K562 (cell line): Measurements from ENCODE around the gene CHRNB4. TPM values are rescaled to one million over a fixed set of nuclear protein-coding genes. Genes with fewer than 3 reads are reported as not detected.

Experiments used
- ATAC-seq: fragments of 200-7000 bp; cut with Tn5 transposase; 3 replicates; pipeline ENCODE4 v1.9.1; 2020; ENCODE audit warnings: moderate library complexity
- BruUV-seq: library from RNA; stranded (reverse); fragments of 400-500 nt; replicated peaks from 2 replicates; lab custom pipeline; 2021; lab: Mats Ljungman, UMichigan
- CTCF ChIA-PET: fragments of 300-600 bp; formaldehyde crosslinking; extraction: SDS; loops from one replicate; lab custom pipeline; 2021; ENCODE audit warnings: low intra/inter-chr PET ratio; lab: Yijun Ruan, JAX
- POLR2A ChIA-PET: fragments of 300-600, 350-650 bp; sonication (Branson Sonifier 250); formaldehyde crosslinking; extraction: SDS; loops from one replicate; lab custom pipeline; 2021; ENCODE audit warnings: antibody characterized with exemption, inconsistent platforms; lab: Yijun Ruan, JAX
- DNase-seq, 4 experiments: peaks; one replicate each; pipeline versions ENCODE4 v3.0.0 to v3.0.0-alpha.2; 2011 to 2018; ENCODE audit warnings: low spot score in 3 of 4, mixed read lengths in 3 of 4; ENCODE audit errors: extremely low read depth in 1 of 4
- FAIRE-seq: peaks from 2 replicates; lab custom pipeline; 2011; peaks lifted over from hg19 to GRCh38; lab: Jason Lieb, UNC
- H2AFZ ChIP-seq: 2 replicates; pipeline ENCODE4 v1.6.0; 2011; ENCODE audit warnings: low read depth, low read length, control low read depth, inconsistent platforms
- H3K27ac ChIP-seq: fragments of 200-600 bp; 3 replicates; pipeline ENCODE4 v1.8.0; 2011; ENCODE audit warnings: low read depth, mild to moderate bottlenecking, control low read depth, inconsistent platforms, low read length, moderate library complexity, mixed read lengths; ENCODE audit errors: extremely low read depth
- H3K27me3 ChIP-seq, 2 experiments: fragments of 300-600 bp in 1 of 2; 2 replicates in 1 of 2; 3 replicates in 1 of 2; pipeline versions ENCODE4 v1.6.0 to v1.8.0; 2011; ENCODE audit warnings: inconsistent platforms in 2 of 2, low read length in 2 of 2, mild to moderate bottlenecking in 1 of 2, mixed read lengths in 1 of 2, moderate library complexity in 1 of 2; ENCODE audit not compliant: control insufficient read depth in 2 of 2, insufficient read depth in 2 of 2
- H3K36me3 ChIP-seq: fragments of 300-600 bp; 3 replicates; pipeline ENCODE4 v1.8.0; 2011; ENCODE audit warnings: mild to moderate bottlenecking, low read length, inconsistent platforms; ENCODE audit not compliant: control insufficient read depth, insufficient read depth
- H3K4me1 ChIP-seq, 2 experiments: fragments of 200-600 bp in 1 of 2; replicated peaks in 1 of 2; 2 replicates in 1 of 2; 3 replicates in 1 of 2; pipeline versions ENCODE4 v1.5.1 to v1.8.0; 2011; ENCODE audit warnings: inconsistent platforms in 2 of 2, low read length in 2 of 2, mild to moderate bottlenecking in 1 of 2, mixed read lengths in 1 of 2, moderate library complexity in 1 of 2; ENCODE audit not compliant: control insufficient read depth in 2 of 2, insufficient read depth in 2 of 2
- H3K4me2 ChIP-seq: 2 replicates; pipeline ENCODE4 v1.6.1; 2011; ENCODE audit warnings: low read length, control low read depth, inconsistent platforms, mixed read lengths; ENCODE audit not compliant: insufficient read depth
- H3K4me3 ChIP-seq: fragments of 200-600 bp; sonication (generic), shearing (Covaris generic); 2 replicates; pipeline ENCODE4 v1.5.1; 2016; ENCODE audit warnings: control low read depth, inconsistent platforms
- H3K79me2 ChIP-seq: fragments of 200-600 bp; 3 replicates; pipeline ENCODE4 v1.8.0; 2011; ENCODE audit warnings: low read length, inconsistent platforms; ENCODE audit not compliant: control insufficient read depth, insufficient read depth
- H3K9ac ChIP-seq, 2 experiments: 2 replicates each; pipeline versions ENCODE4 v1.6.0 to v1.6.1; 2011; ENCODE audit warnings: low read depth in 2 of 2, low read length in 2 of 2, control low read depth in 1 of 2, inconsistent platforms in 1 of 2, mild to moderate bottlenecking in 1 of 2, mixed read lengths in 1 of 2; ENCODE audit not compliant: insufficient read depth in 1 of 2
- H3K9me1 ChIP-seq: one replicate; pipeline ENCODE4 v1.6.0; 2011; ENCODE audit warnings: inconsistent platforms, mild to moderate bottlenecking, low read length, moderate library complexity; ENCODE audit not compliant: control insufficient read depth, insufficient read depth
- H3K9me3 ChIP-seq: replicated peaks from 2 replicates; pipeline ENCODE4 v1.5.1; 2011; ENCODE audit warnings: low read depth, low read length, inconsistent platforms; ENCODE audit not compliant: control insufficient read depth, insufficient read depth
- H4K20me1 ChIP-seq: replicated peaks from 2 replicates; pipeline ENCODE4 v1.6.1; 2011; ENCODE audit warnings: low read length, inconsistent platforms, mixed read lengths; ENCODE audit not compliant: control insufficient read depth, insufficient read depth
- ATF2 ChIP-seq: sonication (generic); formaldehyde crosslinking; IDR thresholded peaks from 2 replicates; pipeline ENCODE4 v1.8.1; 2022; ENCODE audit warnings: missing genetic modification reagents
- CXXC5 ChIP-seq: fragments of 250-450 bp; sonication (Bioruptor Pico); IDR thresholded peaks from 2 replicates; pipeline ENCODE4 v1.8.0; 2022; ENCODE audit warnings: inconsistent platforms, mild to moderate bottlenecking, moderate library complexity
- MXI1 ChIP-seq: IDR thresholded peaks from 2 replicates; pipeline ENCODE4 v1.6.1; 2011; ENCODE audit warnings: low read depth, mild to moderate bottlenecking, improper control_type of control experiment, low read length
- POU5F1 ChIP-seq: fragments of 150-350 bp; IDR thresholded peaks from 2 replicates; pipeline ENCODE4 v1.6.1; 2014; ENCODE audit warnings: borderline replicate concordance, low read length, low read depth, mild to moderate bottlenecking; ENCODE audit not compliant: partially characterized antibody
- SMAD4 ChIP-seq: fragments of 250-450 bp; sonication (Bioruptor Pico); conservative IDR thresholded peaks from 2 replicates; pipeline ENCODE4 v1.8.0; 2021; ENCODE audit warnings: inconsistent platforms, mild to moderate bottlenecking, moderate library complexity
- ZFPM2 ChIP-seq: fragments of 250-450 bp; sonication (Bioruptor Pico); IDR thresholded peaks from 2 replicates; pipeline ENCODE4 v1.5.1; 2022; ENCODE audit warnings: mild to moderate bottlenecking
- ZNF165 ChIP-seq: fragments of 250-450 bp; sonication (Bioruptor Pico); IDR thresholded peaks from 2 replicates; pipeline ENCODE4 v1.4.0; 2020; ENCODE audit warnings: borderline replicate concordance
- ZNF407 ChIP-seq: fragments of 450-650 bp; IDR thresholded peaks from 2 replicates; pipeline ENCODE4 v1.6.1; 2016; ENCODE audit warnings: low read depth
- WGBS: fragments of 100-300 bp; shearing (Covaris generic); methylation state at CpG from one replicate; pipeline ENCODE4 v1.1.6; 2016; ENCODE audit warnings: low coverage, mixed read lengths; ENCODE audit not compliant: insufficient coverage; ENCODE audit errors: missing lambda C conversion rate; 5-methylcytosine and 5-hydroxymethylcytosine counted together
- in situ Hi-C: fragments of 300-500 bp; cut with MboI; formaldehyde crosslinking; loops from 4 replicates; pipeline ENCODE4 v1.15.0; 2018; ENCODE audit warnings: inconsistent platforms, mixed read lengths
- intact Hi-C: fragments of 100-400 bp; cut with micrococcal nuclease; formaldehyde crosslinking; loops from 2 replicates; pipeline ENCODE4 v1.14.2; 2022
- polyA plus RNA-seq, 8 experiments: library from polyadenylated mRNA; depleted of rRNA in 4 of 8; stranded (reverse) in 5 of 8; unstranded in 3 of 8; fragments of >200 nt; fragmentation: Nextera tagmentation in 2 of 8; fragmentation: Illumina TruSeq in 1 of 8; extraction: Ambion mirVana in 2 of 8; extraction: Trizol in 1 of 8; gene quantifications; 2 replicates each; pipeline versions ENCODE4 v1.2.1 to v1.2.3, GENCODE V29; 2011 to 2014; ENCODE audit warnings: inconsistent platforms in 1 of 8, missing spikeins in 1 of 8
- total RNA-seq, 7 experiments: library from RNA; depleted of rRNA in 6 of 7; stranded (reverse); fragments of >200 nt in 6 of 7; fragmentation: Illumina TruSeq in 2 of 7; extraction: Trizol in 2 of 7; gene quantifications; 2 replicates each; pipeline versions ENCODE4 v1.2.1 to v1.2.3, GENCODE V29; 2011 to 2021; ENCODE audit warnings: low replicate concordance in 1 of 7

Gene CHRNB4
- total and polyA plus RNA-seq, 9 of the 15 experiments (the other 6 are each of a cell fraction or from before 2014, with no cell fraction given), result 0.08 to 0.18 TPM; not detected in 7

- no peaks in the 10 kb centered on the region for H3K9me3 ChIP-seq
- no peak overlapping the region for H3K4me3 ChIP-seq
- in situ Hi-C loops (no loop called here), intact Hi-C loops (no loop called here)
- H3K9ac ChIP-seq, result no peak overlapping the region
- H3K4me1 ChIP-seq, result no peaks in the 10 kb centered on the region; a peak in 2 of 5 replicates
- H3K4me2 ChIP-seq, result no peak overlapping the region
- no peaks in the 10 kb centered on the region for H3K9me1 ChIP-seq
- no peaks in the 10 kb centered on the region for H3K36me3 ChIP-seq
- DNase-seq, result no peak
- H2AFZ ChIP-seq, result no peak overlapping the region
- 34% methylated on average over 3 of the region's 3 CpGs for WGBS
- no peak for ATAC-seq
- H3K27me3 ChIP-seq, result peaks cover 12 to 15% of the 10 kb centered on the region in 2 experiments; a peak in 4 of 5 replicates
- ChIA-PET CTCF (no interaction called here), POLR2A (no interaction called here)
- FAIRE-seq, result no peak
- no peaks in the 10 kb centered on the region for H3K79me2 ChIP-seq
- TF ChIP-seq ATF2 (CRISPR knock-in tag) (no peak), ZNF165 (CRISPR knock-in tag) (no peak), ZNF407 (no peak), POU5F1 (no peak), MXI1 (no peak), SMAD4 (CRISPR knock-in tag) (no peak), ZFPM2 (CRISPR knock-in tag) (no peak), CXXC5 (no peak)
- H3K27ac ChIP-seq, result no peak overlapping the region
- H4K20me1 ChIP-seq, result 0 out of 2 replicates have a peak, but pooled peaks cover 4% of the 10 kb centered on the region
- BruUV-seq, result no TSS peak
Measured at GRCh38 chr15:78598348-78598747, 42.7 kb downstream of the CHRNB4 start.
